RKO (cell line): ENCODE results near the gene TNS1.

Experiments
- DNase-seq: peaks from one replicate; pipeline ENCODE4 v3.0.0-alpha.2; 2016; ENCODE audit warnings: low spot score

Gene TNS1

GRCh38 chr2:217998926-217999594, 3.7 kb downstream of the TNS1 start:
- no peak for DNase-seq

- no peak for DNase-seq
Measured at GRCh38 chr2:217997510-217997909, 5.3 kb downstream of the TNS1 start.

- no peak for DNase-seq
Measured at GRCh38 chr2:217996361-217996760, 6.4 kb downstream of the TNS1 start.

GRCh38 chr2:217995731-217996231, 7.0 kb downstream of the TNS1 start:
- DNase-seq, result no peak

GRCh38 chr2:217994776-217995274, 8.0 kb downstream of the TNS1 start:
- no peak for DNase-seq

- no peak for DNase-seq
Measured at GRCh38 chr2:217993817-217994463, 8.9 kb downstream of the TNS1 start.

DNA sequence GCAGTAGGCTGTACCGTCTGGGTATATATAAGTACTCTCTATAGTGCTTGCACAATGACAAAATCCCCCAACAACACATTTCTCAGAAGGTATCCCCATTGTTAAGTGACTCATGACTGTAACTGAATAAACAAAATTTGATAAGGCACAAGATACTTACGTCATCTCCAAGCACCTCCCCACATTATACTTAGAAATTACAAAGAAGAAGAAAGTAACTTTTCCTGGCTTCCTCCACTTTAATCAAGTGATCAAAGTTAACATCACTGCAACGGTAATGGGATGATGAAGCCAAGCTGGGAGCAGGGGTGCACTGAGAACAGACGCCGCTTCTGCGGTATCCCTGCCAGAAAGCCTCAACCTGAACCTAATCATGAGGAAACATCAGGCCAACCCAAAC, 9.7 kb downstream of the TNS1 start:
- DNase-seq, result no peak

DNA sequence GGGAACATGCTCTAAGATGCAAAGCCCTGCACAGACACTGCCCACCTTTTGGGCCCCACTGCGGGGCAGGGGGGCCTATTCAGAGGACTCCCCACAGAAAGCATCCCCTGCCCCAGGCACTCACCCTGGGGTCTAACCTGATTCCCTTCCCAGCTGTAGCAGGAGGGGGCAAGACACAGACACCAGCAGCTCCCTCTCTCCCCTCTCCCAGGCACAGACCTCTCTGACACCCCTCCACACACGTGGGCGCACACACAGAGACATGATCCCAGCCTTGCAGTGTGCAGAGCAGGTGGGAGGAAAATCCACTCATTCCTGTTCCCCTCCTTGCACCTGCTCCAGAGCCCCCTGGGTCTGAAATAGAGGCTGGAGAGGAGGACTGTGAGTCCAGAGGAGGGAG, 10.7 kb downstream of the TNS1 start:
- DNase-seq, result no peak

- no peak for DNase-seq
Measured at GRCh38 chr2:217990791-217991465, 11.9 kb downstream of the TNS1 start.

DNA sequence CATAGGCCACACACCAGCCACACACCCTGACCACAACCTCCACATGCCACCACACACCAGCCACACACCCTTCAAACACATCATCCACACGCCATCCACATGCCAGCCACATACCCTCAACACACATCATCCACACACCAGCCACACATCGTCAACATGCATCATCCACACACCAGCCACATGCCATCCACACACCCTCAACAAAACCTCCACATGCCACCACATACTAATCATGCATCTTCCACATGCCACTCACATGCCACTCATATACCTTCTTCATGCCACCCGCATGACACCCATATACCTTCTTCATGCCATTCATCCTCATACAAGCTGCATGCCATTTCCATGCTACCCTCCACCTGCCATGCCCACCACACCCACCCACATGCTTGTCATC, 12.4 kb downstream of the TNS1 start:
- no peak for DNase-seq

GRCh38 chr2:217989221-217989948, 13.4 kb downstream of the TNS1 start:
- DNase-seq, result no peak

DNA sequence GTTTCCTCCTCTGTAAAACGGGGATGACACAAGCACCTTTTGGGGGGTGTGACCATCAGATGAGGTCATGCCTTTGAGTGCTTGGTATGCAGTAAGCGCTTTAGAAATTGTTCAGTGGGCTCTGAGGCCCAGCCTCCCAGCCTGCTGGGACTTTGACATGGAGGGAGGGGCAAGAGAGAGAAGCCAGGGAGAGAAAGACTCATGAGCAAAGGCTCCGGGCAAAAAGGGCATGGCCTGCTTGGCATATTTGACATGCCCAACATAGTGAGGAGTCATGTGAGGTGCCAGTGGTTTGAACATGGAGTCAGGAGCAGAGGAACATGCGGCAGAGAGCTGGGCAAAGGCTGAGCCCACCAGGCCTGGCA, 14.0 kb downstream of the TNS1 start:
- no peak for DNase-seq

DNA sequence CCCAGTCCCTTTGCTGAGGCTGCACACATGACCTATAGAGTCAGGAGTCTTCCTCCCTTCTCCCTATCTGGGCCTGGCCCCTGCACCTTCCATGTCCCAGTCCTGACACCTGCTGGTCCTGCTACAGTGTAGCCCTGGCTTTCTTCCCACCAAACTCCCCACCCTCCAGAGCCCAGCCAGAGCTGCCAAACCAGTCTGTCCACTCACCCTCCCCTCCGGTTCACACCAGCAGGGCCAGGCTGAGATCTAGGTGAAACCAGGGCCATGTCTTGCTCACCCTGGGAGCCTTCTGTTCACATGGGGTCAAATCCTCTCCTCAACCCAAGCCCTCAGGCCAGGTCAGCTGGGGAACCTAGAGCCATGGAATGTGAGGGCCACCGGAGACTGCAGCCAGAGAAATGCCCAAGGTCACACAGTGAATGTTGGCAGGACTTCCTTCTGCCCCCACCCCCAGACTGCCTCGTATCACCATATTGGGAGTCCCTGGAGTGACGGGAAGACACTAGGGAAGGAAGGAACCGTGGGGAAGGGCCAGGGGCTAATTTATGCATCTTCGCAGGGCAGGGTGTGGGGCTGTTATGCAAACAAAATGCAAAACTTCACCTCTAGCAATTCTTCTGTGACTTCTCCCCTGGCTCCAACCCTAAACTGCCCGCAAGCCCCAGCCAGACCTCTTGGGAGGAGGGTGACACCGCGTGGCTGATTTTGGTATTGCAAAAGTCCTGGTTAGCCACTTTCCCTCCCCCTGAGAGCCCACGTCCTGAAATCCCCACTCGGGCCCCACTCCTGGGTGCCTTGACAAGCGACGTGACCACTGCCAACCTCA, 14.6 kb downstream of the TNS1 start:
- DNase-seq, result peak; percentile 22

GRCh38 chr2:217987391-217987790, 15.4 kb downstream of the TNS1 start:
- no peak for DNase-seq

- no peak for DNase-seq
Measured at GRCh38 chr2:217986256-217986961, 16.4 kb downstream of the TNS1 start.

- no peak for DNase-seq
Measured at GRCh38 chr2:217983276-217984233, 19.2 kb downstream of the TNS1 start.

DNA sequence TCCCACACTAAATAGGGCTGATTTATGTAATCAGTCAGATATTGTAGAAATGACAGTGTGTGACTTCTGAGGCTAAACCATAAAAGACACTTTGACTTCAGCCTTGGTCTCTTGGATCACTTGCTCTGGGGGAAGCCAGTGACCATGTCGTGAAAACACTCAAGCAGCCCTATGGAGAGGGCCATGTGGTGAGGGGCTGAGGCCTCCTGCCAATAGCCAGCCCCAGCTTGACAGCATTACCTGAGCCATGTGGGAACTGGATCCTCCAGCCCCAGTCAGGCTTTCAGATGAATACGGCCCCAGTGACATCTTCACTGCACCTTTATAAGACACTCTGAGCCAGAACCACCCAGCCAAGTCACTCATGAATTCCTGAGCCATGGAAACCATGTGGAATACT, 20.8 kb downstream of the TNS1 start:
- no peak for DNase-seq

DNA sequence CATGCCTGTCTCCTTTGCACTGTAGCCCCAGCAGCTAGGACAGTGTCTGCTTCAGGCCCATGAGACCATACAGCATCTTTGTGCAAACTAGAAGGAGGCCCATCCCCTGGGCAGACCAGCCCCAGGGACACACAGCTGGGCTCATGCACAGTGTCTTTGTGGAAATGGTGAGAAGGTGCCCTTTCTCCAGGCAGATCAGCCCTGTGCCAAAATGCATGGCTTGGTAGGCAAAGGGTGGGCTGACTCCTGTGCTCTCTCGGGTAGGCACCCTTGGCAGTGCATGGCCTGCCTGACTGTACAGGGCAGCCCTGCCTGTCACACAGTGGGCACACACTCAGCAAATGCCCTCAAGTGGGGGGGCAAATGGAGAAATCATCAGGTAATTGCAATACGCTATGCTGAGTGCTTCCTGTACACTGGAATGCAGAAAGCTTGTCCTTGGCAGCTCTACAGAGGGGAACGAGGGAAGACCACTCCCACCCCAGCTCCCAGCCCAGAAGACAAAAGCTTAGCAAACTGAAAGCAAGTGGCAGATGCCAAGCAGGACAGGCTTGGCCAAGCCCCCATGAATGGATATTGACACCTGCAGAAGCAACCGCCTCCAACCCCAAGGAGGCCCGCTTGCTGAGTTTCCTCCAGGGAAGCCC, 21.6 kb downstream of the TNS1 start:
- no peak for DNase-seq

DNA sequence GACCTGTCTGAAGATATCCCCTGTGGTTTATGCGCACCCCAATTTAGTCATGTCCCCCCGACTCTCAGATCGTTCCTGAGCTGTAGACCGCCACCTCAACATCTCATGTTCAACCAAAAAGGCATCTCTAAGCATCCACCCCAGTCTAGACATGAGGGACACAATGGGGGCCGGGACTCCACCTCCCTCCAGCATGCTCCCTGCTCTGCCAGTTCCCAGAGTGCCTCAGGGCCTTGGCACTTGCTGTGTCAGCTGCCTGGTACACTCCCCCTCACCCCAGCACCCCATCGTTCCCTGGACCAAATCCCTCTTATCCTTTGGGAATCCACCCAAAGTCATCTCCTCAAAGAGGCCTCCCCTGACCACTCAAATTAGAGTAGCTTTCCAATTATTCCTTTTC, 22.2 kb downstream of the TNS1 start:
- DNase-seq, result no peak
